ENCODE results near the gene SP4.
A peak's percentile ranks its signal among the peaks of the same experiment; 100 is the strongest.

The SP4 gene

DNA sequence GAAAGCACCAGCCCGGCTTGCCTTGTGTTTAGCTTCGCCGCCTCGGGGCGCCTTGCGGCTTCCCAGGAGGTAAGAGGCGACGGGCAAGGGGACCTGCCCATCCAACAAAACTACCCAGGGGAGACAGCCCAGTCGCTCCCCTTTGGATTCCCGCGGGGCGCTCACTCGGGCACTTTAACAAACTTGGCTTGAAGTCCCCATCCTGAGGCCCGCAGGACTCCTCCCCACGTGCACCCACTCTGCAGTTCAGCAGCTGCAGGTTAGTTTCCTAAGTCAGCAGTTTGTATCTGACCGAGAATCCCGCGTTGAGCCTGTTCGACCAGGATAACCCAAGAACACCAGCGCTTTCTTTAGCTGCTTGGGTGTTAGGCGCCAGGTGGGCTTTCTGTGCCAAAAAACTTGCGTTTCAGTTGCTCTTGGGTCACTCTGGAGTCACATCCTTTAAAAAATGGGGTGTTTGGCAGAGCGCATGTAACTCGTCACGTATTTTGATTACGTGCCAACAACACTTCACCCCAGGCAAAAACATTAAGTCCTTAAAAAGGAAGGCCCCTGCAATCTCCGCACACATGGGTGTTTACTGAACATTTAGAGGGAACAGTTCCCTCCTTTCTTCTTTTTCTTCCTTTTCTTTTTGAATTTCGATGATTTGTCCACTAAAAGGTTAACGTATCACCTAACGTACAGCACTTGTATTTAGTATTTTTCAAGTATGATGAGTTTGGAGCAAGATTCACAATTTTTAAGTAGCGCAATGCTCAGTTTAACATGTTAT, 115.8 kb downstream of the SP4 start:
- DNase-seq (ENCODE audit: extremely low read depth, insufficient read length): no peak
- Histone ChIP-seq H3K4me3 (replicated peaks; ENCODE audit: low read depth, low read length) (peak overlapping the region; percentile 24; the same call in 1 of the 2 replicates), H3K27me3 (replicated peaks; ENCODE audit: control insufficient read depth, insufficient read depth, low read length) (no peaks in the 10 kb centered on the region; the same call in none of the 2 replicates), H3K36me3 (ENCODE audit: control insufficient read depth, insufficient read depth, low read length) (no peaks in the 10 kb centered on the region)
- TF ChIP-seq, protein P1, sequence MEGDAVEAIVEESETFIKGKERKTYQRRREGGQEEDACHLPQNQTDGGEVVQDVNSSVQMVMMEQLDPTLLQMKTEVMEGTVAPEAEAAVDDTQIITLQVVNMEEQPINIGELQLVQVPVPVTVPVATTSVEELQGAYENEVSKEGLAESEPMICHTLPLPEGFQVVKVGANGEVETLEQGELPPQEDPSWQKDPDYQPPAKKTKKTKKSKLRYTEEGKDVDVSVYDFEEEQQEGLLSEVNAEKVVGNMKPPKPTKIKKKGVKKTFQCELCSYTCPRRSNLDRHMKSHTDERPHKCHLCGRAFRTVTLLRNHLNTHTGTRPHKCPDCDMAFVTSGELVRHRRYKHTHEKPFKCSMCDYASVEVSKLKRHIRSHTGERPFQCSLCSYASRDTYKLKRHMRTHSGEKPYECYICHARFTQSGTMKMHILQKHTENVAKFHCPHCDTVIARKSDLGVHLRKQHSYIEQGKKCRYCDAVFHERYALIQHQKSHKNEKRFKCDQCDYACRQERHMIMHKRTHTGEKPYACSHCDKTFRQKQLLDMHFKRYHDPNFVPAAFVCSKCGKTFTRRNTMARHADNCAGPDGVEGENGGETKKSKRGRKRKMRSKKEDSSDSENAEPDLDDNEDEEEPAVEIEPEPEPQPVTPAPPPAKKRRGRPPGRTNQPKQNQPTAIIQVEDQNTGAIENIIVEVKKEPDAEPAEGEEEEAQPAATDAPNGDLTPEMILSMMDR (IDR thresholded peaks at IDR 0.05; ENCODE audit: insufficient read depth, low read length, poor library complexity, severe bottlenecking): no peak

DNA sequence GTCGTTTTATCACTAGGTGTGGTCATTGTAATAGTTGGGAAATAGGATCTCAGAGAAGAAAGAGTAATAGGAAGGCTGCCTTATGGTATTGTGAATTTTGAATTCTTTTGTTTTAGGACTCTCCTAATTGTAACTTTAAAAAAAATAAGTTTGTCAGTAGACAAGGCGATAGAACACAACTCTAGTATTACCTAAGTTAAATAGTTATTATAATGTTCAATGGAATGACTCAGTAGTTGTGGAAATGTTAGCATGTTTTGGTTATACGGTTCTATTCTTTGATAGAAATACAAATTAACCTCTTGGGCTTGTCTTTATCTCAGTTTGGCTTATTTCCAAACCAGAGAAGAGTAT, 116.4 kb downstream of the SP4 start:
- no peak for DNase-seq (ENCODE audit: extremely low read depth, insufficient read length)
- Histone ChIP-seq H3K4me3 (replicated peaks; ENCODE audit: low read depth, low read length) (no peak overlapping the region), H3K27me3 (replicated peaks; ENCODE audit: control insufficient read depth, insufficient read depth, low read length) (no peaks in the 10 kb centered on the region; the same call in none of the 2 replicates), H3K36me3 (ENCODE audit: control insufficient read depth, insufficient read depth, low read length) (no peaks in the 10 kb centered on the region)
- TF ChIP-seq, protein P1 (IDR thresholded peaks at IDR 0.05; ENCODE audit: insufficient read depth, low read length, poor library complexity, severe bottlenecking): no peak

DNA sequence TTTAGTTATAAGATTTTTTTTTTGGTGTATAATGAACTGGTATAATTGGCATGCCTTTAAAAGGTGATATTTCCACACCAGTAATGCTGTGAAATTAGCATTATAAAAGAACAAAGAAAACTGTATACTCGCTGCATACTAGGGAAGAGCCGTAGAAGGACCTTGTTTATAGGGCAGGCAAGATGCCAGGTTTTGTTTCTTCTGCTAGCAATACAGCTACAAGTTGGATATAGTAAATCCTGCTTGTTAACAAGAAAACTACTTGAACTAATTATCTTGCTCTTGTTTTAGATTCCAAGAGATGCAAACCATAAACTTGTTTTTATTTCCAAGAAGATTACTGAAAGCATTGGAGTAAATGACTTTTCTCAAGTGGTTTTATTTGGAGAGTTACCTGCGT, 116.8 kb downstream of the SP4 start:
- Histone ChIP-seq H3K36me3 (ENCODE audit: control insufficient read depth, insufficient read depth, low read length) (no peaks in the 10 kb centered on the region), H3K27me3 (replicated peaks; ENCODE audit: control insufficient read depth, insufficient read depth, low read length) (no peaks in the 10 kb centered on the region; the same call in none of the 2 replicates), H3K4me3 (replicated peaks; ENCODE audit: low read depth, low read length) (no peak overlapping the region)
- TF ChIP-seq, protein P1 (IDR thresholded peaks at IDR 0.05; ENCODE audit: insufficient read depth, low read length, poor library complexity, severe bottlenecking): no peak
- no peak for DNase-seq (ENCODE audit: extremely low read depth, insufficient read length)

DNA sequence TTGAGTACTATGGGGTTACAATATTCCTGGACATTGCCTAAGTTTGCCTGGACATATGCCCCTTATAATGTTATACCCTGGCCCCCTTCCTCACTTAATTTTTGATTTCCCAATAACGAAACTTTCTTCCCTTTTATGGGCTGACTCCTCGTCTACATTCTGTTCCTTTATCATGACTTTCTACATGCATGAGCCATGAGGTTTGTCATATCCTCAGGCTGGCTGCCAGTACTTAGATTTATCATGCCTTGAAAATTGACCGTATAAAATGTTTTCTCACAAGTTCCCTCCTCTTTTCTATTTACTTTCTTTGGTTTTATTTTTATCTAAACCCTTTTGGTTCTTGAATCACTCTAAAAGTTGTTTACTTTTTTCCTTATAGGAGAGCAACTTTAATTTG, 119.6 kb downstream of the SP4 start:
- Histone ChIP-seq H3K36me3 (ENCODE audit: control insufficient read depth, insufficient read depth, low read length) (no peaks in the 10 kb centered on the region), H3K4me3 (replicated peaks; ENCODE audit: low read depth, low read length) (no peak overlapping the region), H3K27me3 (replicated peaks; ENCODE audit: control insufficient read depth, insufficient read depth, low read length) (no peaks in the 10 kb centered on the region; the same call in none of the 2 replicates)
- no peak for DNase-seq (ENCODE audit: extremely low read depth, insufficient read length)
- TF ChIP-seq, protein P1 (IDR thresholded peaks at IDR 0.05; ENCODE audit: insufficient read depth, low read length, poor library complexity, severe bottlenecking): no peak

DNA sequence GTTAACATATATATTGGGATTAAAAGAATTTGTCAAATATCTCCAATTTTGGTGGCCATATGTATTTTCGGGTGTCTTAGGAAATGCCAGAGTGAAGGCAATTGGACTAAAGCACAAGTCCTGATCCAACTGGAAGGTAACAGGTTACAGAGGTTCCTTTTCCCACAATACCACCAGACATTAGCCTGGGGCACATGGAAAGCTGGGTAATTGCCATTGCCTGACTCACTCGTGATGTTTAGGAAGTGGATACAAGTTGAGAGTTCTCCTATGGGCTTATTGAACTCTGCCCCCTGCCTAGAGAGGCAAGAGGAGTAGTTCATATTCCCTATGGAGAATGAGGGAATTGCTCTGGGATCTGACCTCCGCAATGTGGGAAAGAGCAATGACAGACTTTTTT, 120.6 kb downstream of the SP4 start:
- H3K27me3 ChIP-seq (replicated peaks; ENCODE audit: control insufficient read depth, insufficient read depth, low read length): no peaks in the 10 kb centered on the region

More for the DNA sequence above, 120.6 kb downstream of the SP4 start:
- Histone ChIP-seq H3K36me3 (ENCODE audit: control insufficient read depth, insufficient read depth, low read length) (no peaks in the 10 kb centered on the region), H3K4me3 (replicated peaks; ENCODE audit: low read depth, low read length) (no peak overlapping the region)
- DNase-seq (ENCODE audit: extremely low read depth, insufficient read length): no peak
- TF ChIP-seq, protein P1 (IDR thresholded peaks at IDR 0.05; ENCODE audit: insufficient read depth, low read length, poor library complexity, severe bottlenecking): no peak

Data from GM06990 (cell line).